GM10248 (cell line): ENCODE results near the gene ETF1.

Source experiments
- CTCF ChIA-PET: fragments of 300-600 bp; sonication (Branson Sonifier 250); formaldehyde crosslinking; extraction: SDS; loops from one replicate; lab custom pipeline; 2021; ENCODE audit warnings: antibody characterized with exemption; lab: Yijun Ruan, JAX
- POLR2A ChIA-PET: fragments of 350-650 bp; sonication (Branson Sonifier 250); formaldehyde crosslinking; extraction: SDS; loops from one replicate; lab custom pipeline; 2020; ENCODE audit warnings: antibody characterized with exemption; lab: Yijun Ruan, JAX
- DNase-seq: peaks from one replicate; pipeline ENCODE4 v3.0.0; 2012; ENCODE audit errors: extremely low spot score
- CTCF ChIP-seq: IDR thresholded peaks from 2 replicates; pipeline ENCODE4 v1.5.1; 2012; ENCODE audit warnings: mild to moderate bottlenecking, low read depth; ENCODE audit errors: extremely low read depth, missing control alignments, control extremely low read depth

Gene ETF1

GRCh38 chr5:138565100-138565821 lies 22.2 kb upstream of the ETF1 start:
- DNase-seq = no peak
- CTCF ChIA-PET = interaction anchor here (1.5 to 1.9 kb wide), 2 partner anchors 9 to 17 kb away, joined by 5 to 11 read pairs; no protein-coding TSS in a partner anchor
- no peak for TF ChIP-seq CTCF
- POLR2A ChIA-PET = interaction anchor here (1.3 kb wide), 1 partner anchor 10 kb away, joined by 3 read pairs; the partner anchor contains the start of gene HSPA9

GRCh38 chr5:138564242-138564641 lies 21.2 kb upstream of the ETF1 start:
- TF ChIP-seq CTCF = no peak
- POLR2A ChIA-PET = no interaction called here
- DNase-seq = no peak
- CTCF ChIA-PET = interaction anchor here (1.9 to 2.1 kb wide), 2 partner anchors 16 kb away, joined by 4 to 5 read pairs; no protein-coding TSS in a partner anchor

- POLR2A ChIA-PET = no interaction called here
- CTCF ChIA-PET = interaction anchor here (1.5 to 2.1 kb wide), 3 partner anchors 12 to 16 kb away, joined by 3 to 5 read pairs (median 4); partner anchors contain the start of gene HSPA9
- DNase-seq = no peak
- TF ChIP-seq CTCF = no peak
Observed at GRCh38 chr5:138563340-138564118, 20.5 kb upstream of the ETF1 start.

GRCh38 chr5:138560971-138561370 lies 17.9 kb upstream of the ETF1 start:
- CTCF ChIA-PET = interaction anchor here (1.8 kb wide), 1 partner anchor 12 kb away, joined by 4 read pairs; no protein-coding TSS in a partner anchor
- POLR2A ChIA-PET = interaction anchor here (0.6 to 0.7 kb wide), 2 partner anchors 13 to 789 kb away, joined by 3 to 12 read pairs; no protein-coding TSS in a partner anchor

GRCh38 chr5:138559937-138560336 lies 16.9 kb upstream of the ETF1 start:
- POLR2A ChIA-PET = no interaction called here
- no peak for DNase-seq
- no peak for TF ChIP-seq CTCF
- CTCF ChIA-PET = interaction anchor here (1.5 to 1.8 kb wide), 2 partner anchors 11 to 13 kb away, joined by 4 read pairs; no protein-coding TSS in a partner anchor

More at GRCh38 chr5:138560971-138561370, 17.9 kb upstream of the ETF1 start:
- no peak for TF ChIP-seq CTCF
- no peak for DNase-seq

- no peak for DNase-seq
- ChIA-PET POLR2A (no interaction called here), CTCF (interaction anchor here (2.1 kb wide), 1 partner anchor 10 kb away, joined by 13 read pairs; no protein-coding TSS in a partner anchor)
- TF ChIP-seq CTCF = no peak
Observed at GRCh38 chr5:138557677-138558076, 14.6 kb upstream of the ETF1 start.
